Measurements from ENCODE around the gene FAM222B.

FAM222B gene

DNA sequence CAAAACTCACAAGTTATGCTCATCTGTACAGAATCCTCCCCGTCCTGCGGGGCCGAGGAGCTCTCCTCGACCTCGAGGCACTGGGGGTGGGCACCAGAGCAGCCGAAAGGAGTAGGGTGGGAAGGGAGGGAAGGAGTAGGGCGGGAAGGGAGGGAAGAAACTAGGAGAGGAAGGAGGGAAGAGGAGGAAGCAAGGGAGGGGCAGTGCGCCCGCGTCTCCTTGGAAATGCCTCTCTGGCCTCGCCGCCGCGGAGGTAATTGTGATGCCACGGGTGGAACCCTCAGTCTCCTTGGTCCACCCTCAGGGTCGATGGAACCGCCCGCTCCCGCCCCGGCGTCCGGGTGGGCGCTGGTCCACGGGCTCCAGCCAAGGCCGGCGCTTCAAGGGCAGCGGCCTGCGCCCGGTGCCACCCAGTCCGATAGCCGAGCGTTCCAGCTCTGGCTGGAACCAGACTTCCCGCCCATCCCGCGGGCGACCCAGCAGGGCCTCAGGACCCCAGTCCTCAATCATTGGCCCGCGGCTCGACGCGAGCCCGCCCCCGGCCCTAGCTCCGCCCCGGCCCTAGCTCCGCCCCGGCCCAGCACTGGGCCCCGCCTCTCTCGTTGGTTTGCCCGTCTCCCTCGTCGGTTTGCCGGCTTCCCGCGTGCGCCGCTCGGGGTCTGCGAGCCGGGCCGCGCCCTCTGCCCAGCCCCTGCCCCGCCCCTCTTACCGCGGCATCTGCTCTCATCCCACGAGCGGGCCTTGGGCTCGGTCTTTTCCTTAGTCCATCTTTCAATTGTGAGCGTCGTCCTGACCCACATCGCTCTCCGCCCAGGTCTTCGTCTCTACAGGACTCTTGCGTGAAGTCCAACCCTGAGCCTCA lies 131.5 kb downstream of the FAM222B start:
- DNase-seq: peak; percentile 72 to 88 (median 85)

GRCh38 chr17:28707339-28707720 lies 135.3 kb downstream of the FAM222B start:
- no peak for DNase-seq

- DNase-seq: no peak
Measured at GRCh38 chr17:28706471-28707338, 135.9 kb downstream of the FAM222B start.

All from stimulated activated naive CD4-positive, alpha-beta T cell (primary cell).